ENCODE results near the gene RBPJL. TPM values are rescaled to one million over a fixed set of nuclear protein-coding genes. Genes with fewer than 3 reads are reported as not detected.

Gene RBPJL
- polyA plus RNA-seq, 2 of the 4 experiments (the other 2 are of a cell fraction) = not detected

DNA sequence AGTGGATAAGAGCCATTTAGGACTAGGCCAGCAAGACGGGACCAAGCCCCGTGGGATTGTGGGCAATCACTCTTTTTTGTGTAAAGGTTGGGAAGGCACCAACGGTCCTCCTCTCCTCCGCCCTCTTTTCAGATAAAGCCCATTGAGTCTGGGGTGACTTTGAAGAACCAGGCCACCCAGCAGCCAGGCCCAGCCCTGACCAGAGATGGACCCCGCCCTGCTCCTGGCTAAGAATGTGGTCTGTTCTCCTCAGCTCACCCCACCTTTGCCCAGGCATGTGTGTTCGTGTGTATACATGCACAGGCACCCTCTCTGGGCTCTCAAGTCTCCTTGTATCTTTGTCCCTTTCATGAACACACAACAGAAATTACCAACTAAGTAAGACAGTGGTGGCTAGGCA, 32.4 kb downstream of the RBPJL start:
- H3K9me3 ChIP-seq = no peaks in the 10 kb centered on the region
- FAIRE-seq (no peak), ATAC-seq (no peak), DNase-seq (ENCODE audit: low read depth in 1 of 2, low spot score in 1 of 2) (no peak)
- peak overlapping the region; percentile 80 for H3K4me2 ChIP-seq
- no peak for TF ChIP-seq GATA3 (IDR thresholded peaks at IDR 0.05; ENCODE audit: borderline replicate concordance)
- CTCF ChIA-PET = interaction anchor here (0.7 to 9.3 kb wide), 6 partner anchors 16 to 98 kb away, joined by 3 to 72 read pairs (median 6); partner anchors contain the start of gene SYS1
- H3K4me1 ChIP-seq = peaks cover 91% of the 10 kb centered on the region
- no peak overlapping the region for H3K4me3 ChIP-seq
- POLR2A ChIA-PET = no interaction called here
- H3K27ac ChIP-seq = peak overlapping the region; percentile 84 to 96
- 87% methylated on average over 6 of the region's 6 CpGs for WGBS (ENCODE audit: missing lambda C conversion rate)

DNA sequence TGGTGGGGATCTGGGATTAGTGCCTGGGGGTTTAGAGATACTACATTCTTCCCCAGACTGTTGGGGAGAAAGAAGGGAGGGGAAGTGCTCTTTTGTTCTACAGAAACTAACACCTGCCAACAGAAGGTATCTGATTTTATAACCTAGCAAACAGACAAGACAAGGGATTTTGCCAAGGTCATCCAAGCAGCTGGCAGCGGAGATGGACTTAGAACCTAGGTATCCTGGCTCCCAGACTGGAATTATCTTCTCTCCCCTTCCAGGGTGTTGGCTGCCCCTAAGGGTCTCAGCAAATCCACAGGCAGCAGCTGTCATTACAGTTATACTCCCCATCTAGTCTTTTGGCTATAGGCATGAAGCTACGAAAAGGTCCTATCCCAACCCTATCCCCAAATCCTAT, 33.2 kb downstream of the RBPJL start:
- ATAC-seq (no peak), DNase-seq (ENCODE audit: low read depth in 1 of 2, low spot score in 1 of 2) (no peak), FAIRE-seq (no peak)
- ChIA-PET POLR2A (no interaction called here), CTCF (interaction anchor here (0.6 to 9.3 kb wide), 6 partner anchors 16 to 244 kb away, joined by 3 to 72 read pairs (median 6); partner anchors contain the start of gene SYS1)
- Histone ChIP-seq H3K9me3 (no peaks in the 10 kb centered on the region), H3K4me2 (no peak overlapping the region; the same call in 2 of the 3 replicates), H3K27ac (peak overlapping the region; percentile 84 to 96; a peak in 4 of 6 replicates), H3K4me3 (no peak overlapping the region), H3K4me1 (peaks cover 98% of the 10 kb centered on the region)
- 97% methylated on average over 2 of the region's 2 CpGs for WGBS (ENCODE audit: missing lambda C conversion rate)
- TF ChIP-seq KDM5A (IDR thresholded peaks at IDR 0.05) = no peak
- no peak for TF ChIP-seq RAD21 (conservative IDR thresholded peaks at IDR 0.05 in 1 of 2, IDR thresholded peaks at IDR 0.05 in 1 of 2)
- no peak for TF ChIP-seq SMC3 (IDR thresholded peaks at IDR 0.05)
- no peak for TF ChIP-seq FOXS1 (CRISPR knock-in tag; IDR thresholded peaks at IDR 0.05)
- TF ChIP-seq, protein P1, sequence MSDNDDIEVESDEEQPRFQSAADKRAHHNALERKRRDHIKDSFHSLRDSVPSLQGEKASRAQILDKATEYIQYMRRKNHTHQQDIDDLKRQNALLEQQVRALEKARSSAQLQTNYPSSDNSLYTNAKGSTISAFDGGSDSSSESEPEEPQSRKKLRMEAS (IDR thresholded peaks at IDR 0.05) = no peak
- TF ChIP-seq RNF2 (IDR thresholded peaks at IDR 0.05; ENCODE audit: borderline replicate concordance, low read depth) = no peak
- no peak for TF ChIP-seq MAFK (IDR thresholded peaks at IDR 0.05; ENCODE audit: partially characterized antibody)
- no peak for TF ChIP-seq RCOR1 (IDR thresholded peaks at IDR 0.05; ENCODE audit: low read depth, low read length)

DNA sequence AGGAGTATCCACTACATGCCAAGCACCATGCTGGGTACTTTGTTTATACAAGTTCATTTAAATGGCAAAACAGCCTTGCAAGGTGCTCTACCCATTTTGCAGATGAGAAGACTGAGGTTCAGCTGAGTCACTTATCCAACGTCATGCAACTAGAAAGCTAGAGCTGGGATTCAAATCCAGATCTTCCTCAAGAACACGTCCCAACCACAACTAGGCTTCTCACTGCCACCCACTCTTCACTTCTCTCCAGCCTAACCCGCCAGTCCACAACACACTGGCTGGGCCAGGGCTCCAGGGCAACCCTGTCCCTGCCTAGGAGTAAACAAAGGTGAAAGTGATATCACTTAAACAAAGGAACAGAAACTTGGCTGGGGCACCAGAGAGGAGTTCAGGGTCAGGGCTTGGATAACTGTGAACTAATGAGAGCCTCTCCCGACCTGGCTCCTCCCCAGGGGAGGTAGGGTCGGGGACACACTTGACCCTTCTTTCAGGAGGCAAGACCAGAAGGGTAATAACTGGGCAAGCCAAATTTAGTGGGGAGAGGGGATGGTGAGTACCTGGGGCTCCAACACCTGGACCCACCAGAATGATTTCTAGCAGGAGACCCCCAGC, 33.7 kb downstream of the RBPJL start:
- ChIA-PET POLR2A (no interaction called here), CTCF (interaction anchor here (0.6 to 9.3 kb wide), 7 partner anchors 17 to 244 kb away, joined by 3 to 72 read pairs (median 7); partner anchors contain the start of gene SYS1)
- ATAC-seq (no peak), FAIRE-seq (no peak), DNase-seq (ENCODE audit: low read depth in 1 of 2, low spot score in 1 of 2) (no peak)
- no peak for TF ChIP-seq HEYL (CRISPR knock-in tag; IDR thresholded peaks at IDR 0.05)
- no peak for TF ChIP-seq MYC (IDR thresholded peaks at IDR 0.05; ENCODE audit: borderline replicate concordance, low read length)
- TF ChIP-seq KDM1A (IDR thresholded peaks at IDR 0.05; ENCODE audit: low read depth) = peak; percentile 83; the same call in 1 of the 2 replicates
- TF ChIP-seq NR3C1 (IDR thresholded peaks at IDR 0.05) = no peak
- 0 out of 2 replicates have a peak, but pooled peaks have one; percentile 31 for TF ChIP-seq HDAC2 (IDR thresholded peaks at IDR 0.05)
- no peak for TF ChIP-seq FOSL2 (IDR thresholded peaks at IDR 0.05)
- peak; percentile 22; the same call in 1 of the 2 replicates for TF ChIP-seq FOSL2 (CRISPR knock-in tag; IDR thresholded peaks at IDR 0.05)
- no peak overlapping the region for H3K4me3 ChIP-seq
- peak overlapping the region in 1 of 2 experiments; percentile 96; a peak in 3 of 6 replicates for H3K27ac ChIP-seq
- 83% methylated on average over 5 of the region's 5 CpGs for WGBS (ENCODE audit: missing lambda C conversion rate)
- H3K9me3 ChIP-seq = no peaks in the 10 kb centered on the region
- H3K4me2 ChIP-seq = peak overlapping the region; percentile 98; the same call in 2 of the 3 replicates
- peaks cover 100% of the 10 kb centered on the region for H3K4me1 ChIP-seq

DNA sequence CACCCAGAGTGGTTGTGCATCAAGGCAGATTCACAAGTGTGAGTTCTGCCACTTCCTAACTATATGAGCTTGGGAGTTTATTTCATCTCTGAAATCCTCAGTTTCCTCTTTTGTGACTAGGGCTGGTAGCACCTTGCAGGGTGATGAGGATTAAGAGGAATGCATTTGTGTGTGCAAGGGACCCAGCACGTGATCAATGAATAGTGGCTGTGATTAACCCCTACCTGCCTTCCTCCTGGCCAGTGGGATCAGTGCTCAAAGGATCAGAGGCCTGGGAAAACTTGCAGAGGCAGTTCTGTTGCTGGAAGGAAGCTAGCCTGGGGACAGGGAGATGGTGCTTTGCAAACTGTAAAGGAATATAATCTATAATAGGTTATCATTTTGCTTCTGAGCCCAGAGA, 34.3 kb downstream of the RBPJL start:
- H3K4me2 ChIP-seq = peak overlapping the region; percentile 98
- no peak for DNase-seq (ENCODE audit: low read depth in 1 of 2, low spot score in 1 of 2)
- 40% methylated on average over 1 of the region's 1 CpG for WGBS (ENCODE audit: missing lambda C conversion rate)

More for the DNA sequence above, 34.3 kb downstream of the RBPJL start:
- peak overlapping the region; percentile 82 to 96; a peak in 5 of 6 replicates for H3K27ac ChIP-seq
- FAIRE-seq = no peak
- POLR2A ChIA-PET = interaction anchor here (1.4 kb wide), 1 partner anchor 75 kb away, joined by 3 read pairs; the partner anchor contains the start of gene PIGT
- H3K9me3 ChIP-seq = no peaks in the 10 kb centered on the region
- TF ChIP-seq HOXA7 (CRISPR knock-in tag; IDR thresholded peaks at IDR 0.05) = no peak
- TF ChIP-seq EHMT2 (IDR thresholded peaks at IDR 0.05; ENCODE audit: low read depth) = no peak
- no peak for TF ChIP-seq POLR2AphosphoS2 (conservative IDR thresholded peaks at IDR 0.05; ENCODE audit: low read length)
- TF ChIP-seq ZNF302 (CRISPR knock-in tag; IDR thresholded peaks at IDR 0.05) = no peak
- no peak for TF ChIP-seq CEBPB (IDR thresholded peaks at IDR 0.05)
- no peak for TF ChIP-seq RFX5 (IDR thresholded peaks at IDR 0.05)
- TF ChIP-seq, protein P2, sequence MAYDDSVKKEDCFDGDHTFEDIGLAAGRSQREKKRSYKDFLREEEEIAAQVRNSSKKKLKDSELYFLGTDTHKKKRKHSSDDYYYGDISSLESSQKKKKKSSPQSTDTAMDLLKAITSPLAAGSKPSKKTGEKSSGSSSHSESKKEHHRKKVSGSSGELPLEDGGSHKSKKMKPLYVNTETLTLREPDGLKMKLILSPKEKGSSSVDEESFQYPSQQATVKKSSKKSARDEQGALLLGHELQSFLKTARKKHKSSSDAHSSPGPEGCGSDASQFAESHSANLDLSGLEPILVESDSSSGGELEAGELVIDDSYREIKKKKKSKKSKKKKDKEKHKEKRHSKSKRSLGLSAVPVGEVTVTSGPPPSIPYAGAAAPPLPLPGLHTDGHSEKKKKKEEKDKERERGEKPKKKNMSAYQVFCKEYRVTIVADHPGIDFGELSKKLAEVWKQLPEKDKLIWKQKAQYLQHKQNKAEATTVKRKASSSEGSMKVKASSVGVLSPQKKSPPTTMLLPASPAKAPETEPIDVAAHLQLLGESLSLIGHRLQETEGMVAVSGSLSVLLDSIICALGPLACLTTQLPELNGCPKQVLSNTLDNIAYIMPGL (CRISPR knock-in tag; IDR thresholded peaks at IDR 0.05; ENCODE audit: borderline replicate concordance) = no peak
- no peak for TF ChIP-seq ZSCAN20 (CRISPR knock-in tag; IDR thresholded peaks at IDR 0.05)
- peaks cover 100% of the 10 kb centered on the region for H3K4me1 ChIP-seq
- no peak overlapping the region for H3K4me3 ChIP-seq
- ATAC-seq = no peak
- CTCF ChIA-PET = interaction anchor here (1.3 to 9.3 kb wide), 6 partner anchors 18 to 96 kb away, joined by 5 to 82 read pairs (median 9); partner anchors contain the start of gene SYS1
